Adrenal gland (tissue), 5 donors: ENCODE results near the gene CELF5.

Experiments
- CTCF ChIP-seq, 6 experiments: fragments of 450-650 bp in 4 of 6; fragments of 200-600 bp in 2 of 6; sonication (generic) in 1 of 6; IDR thresholded peaks; 1 replicate in 5 of 6; 2 replicates in 1 of 6; pipeline versions ENCODE4 v1.5.1 to v1.8.0; 2016 to 2021; ENCODE audit warnings: antibody characterized with exemption in 6 of 6, mild to moderate bottlenecking in 2 of 6, moderate library complexity in 1 of 6
- POLR2A ChIP-seq, 2 donors: fragments of 450-650 bp; IDR thresholded peaks; one replicate each; pipeline ENCODE4 v1.6.1; 2017; ENCODE audit warnings: antibody characterized with exemption in 2 of 2, mild to moderate bottlenecking in 2 of 2, moderate library complexity in 1 of 2
- donor health status: DM: no; HTN: no; CAD: no.

DNA sequence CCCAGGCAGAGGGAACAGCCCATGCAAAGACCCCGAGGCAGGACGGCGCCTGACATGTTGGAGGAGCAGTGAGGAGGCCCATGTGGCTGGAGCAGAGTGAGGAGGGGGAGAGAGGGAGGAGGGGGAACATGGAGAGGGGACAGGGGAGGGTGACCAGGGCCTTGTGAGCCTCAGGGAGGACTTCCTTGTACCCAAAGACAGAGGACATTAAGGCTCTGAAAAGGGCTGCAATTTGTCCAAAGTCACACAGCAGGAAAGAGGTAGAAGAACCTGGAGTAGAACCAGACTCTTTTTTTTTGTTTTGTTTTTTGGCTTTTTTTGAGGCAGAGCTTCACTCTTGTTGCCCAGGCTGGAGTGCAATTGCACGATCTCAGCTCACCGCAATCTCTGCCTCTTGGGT lies 67.2 kb downstream of the CELF5 start:
- no peak for TF ChIP-seq POLR2A (IDR thresholded peaks at IDR 0.05)
- TF ChIP-seq CTCF (IDR thresholded peaks at IDR 0.05) = no peak
